ENCODE measurements around the gene PRDM16. TPM values are rescaled to one million over a fixed set of nuclear protein-coding genes. Genes with fewer than 3 reads are reported as not detected.

PRDM16 gene
- total RNA-seq, 1 experiment from 2014 or later, result 0.17 TPM

DNA sequence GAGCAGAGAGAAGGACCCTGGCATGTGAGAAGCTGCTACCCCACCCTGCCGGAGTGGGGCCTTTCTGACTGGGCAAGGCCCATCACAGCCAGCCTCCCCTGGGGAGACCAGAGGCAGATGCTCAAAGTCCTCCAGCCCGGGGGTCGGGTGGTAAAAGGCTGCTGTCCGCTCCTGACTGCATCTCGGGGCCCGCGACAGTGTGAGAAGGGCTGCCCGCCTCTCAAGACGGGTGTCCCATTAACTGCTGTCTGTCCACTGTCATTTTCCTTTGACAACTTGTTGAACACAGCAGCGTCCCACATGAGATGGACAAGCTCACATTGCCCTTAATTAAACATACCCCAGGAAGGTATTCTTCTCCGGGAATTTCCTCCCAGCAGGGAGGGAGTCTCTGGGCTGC, 294.0 kb downstream of the PRDM16 start:
- peaks cover 3% of the 10 kb centered on the region for H4K20me1 ChIP-seq (ENCODE audit: control insufficient read depth, insufficient read depth, insufficient read length)
- H2AFZ ChIP-seq (ENCODE audit: low read length), result no peak overlapping the region
- H3K23me2 ChIP-seq (ENCODE audit: insufficient read length, low read depth, low read length, poor library complexity, severe bottlenecking), result no peaks in the 10 kb centered on the region
- H3K79me1 ChIP-seq (ENCODE audit: insufficient read depth, low read depth, low read length, poor library complexity, severe bottlenecking), result no peaks in the 10 kb centered on the region
- H3K4me2 ChIP-seq (ENCODE audit: insufficient read depth, insufficient read length, low read length), result no peak overlapping the region
- H3K56ac ChIP-seq (ENCODE audit: insufficient read length, low read depth, low read length), result no peak overlapping the region
- DNase-seq, result no peak
- Mint-ChIP-seq H3K27me3 (ENCODE audit: low read depth) (peaks cover 12% of the 10 kb centered on the region), H3K9me3 (no peaks in the 10 kb centered on the region; a peak in 1 of 5 replicates), H3K36me3 (ENCODE audit: insufficient read depth in 1 of 3, low read depth in 3 of 3) (no peaks in the 10 kb centered on the region), H3K4me1 (peaks cover 2 to 14% of the 10 kb centered on the region in 2 experiments; a peak in 3 of 4 replicates), H3K27ac (no peak overlapping the region), H3K4me3 (no peak overlapping the region)
- no peaks in the 10 kb centered on the region for H3K4me1 ChIP-seq (ENCODE audit: insufficient read depth, low read length)
- H2AK5ac ChIP-seq (ENCODE audit: insufficient read length, low read length), result no peak overlapping the region
- H3K23ac ChIP-seq (ENCODE audit: insufficient read length, low read depth, low read length), result no peak overlapping the region
- no peak overlapping the region for H2BK20ac ChIP-seq (ENCODE audit: low read depth, low read length, poor library complexity, severe bottlenecking)
- H4K91ac ChIP-seq (ENCODE audit: insufficient read length, low read depth, low read length), result no peak overlapping the region
- H3K27me3 ChIP-seq (ENCODE audit: insufficient read depth, low read length), result no peaks in the 10 kb centered on the region
- no peak overlapping the region for H3K4ac ChIP-seq (ENCODE audit: low read depth, low read length)
- H4K5ac ChIP-seq (ENCODE audit: insufficient read length, low read depth, low read length), result no peak overlapping the region
- H2BK5ac ChIP-seq (ENCODE audit: insufficient read length, low read length), result no peak overlapping the region
- no CpG with 5 or more reads among the region's 11 CpGs for WGBS (ENCODE audit: extremely low coverage, insufficient read length, low lambda C conversion rate)
- H2BK120ac ChIP-seq (ENCODE audit: low read depth, low read length, poor library complexity, severe bottlenecking), result no peak overlapping the region
- no peak overlapping the region for H3T11ph ChIP-seq (ENCODE audit: low read length)
- H3K18ac ChIP-seq (ENCODE audit: insufficient read length, low read depth, low read length), result no peak overlapping the region
- H3K14ac ChIP-seq (ENCODE audit: insufficient read depth, low read length), result no peak overlapping the region
- no peaks in the 10 kb centered on the region for H3K9me3 ChIP-seq (ENCODE audit: control insufficient read depth, low read depth, low read length)
- no peak overlapping the region for H3K9ac ChIP-seq (ENCODE audit: extremely low read depth, insufficient read length, low read length)
- TF ChIP-seq, protein P1, sequence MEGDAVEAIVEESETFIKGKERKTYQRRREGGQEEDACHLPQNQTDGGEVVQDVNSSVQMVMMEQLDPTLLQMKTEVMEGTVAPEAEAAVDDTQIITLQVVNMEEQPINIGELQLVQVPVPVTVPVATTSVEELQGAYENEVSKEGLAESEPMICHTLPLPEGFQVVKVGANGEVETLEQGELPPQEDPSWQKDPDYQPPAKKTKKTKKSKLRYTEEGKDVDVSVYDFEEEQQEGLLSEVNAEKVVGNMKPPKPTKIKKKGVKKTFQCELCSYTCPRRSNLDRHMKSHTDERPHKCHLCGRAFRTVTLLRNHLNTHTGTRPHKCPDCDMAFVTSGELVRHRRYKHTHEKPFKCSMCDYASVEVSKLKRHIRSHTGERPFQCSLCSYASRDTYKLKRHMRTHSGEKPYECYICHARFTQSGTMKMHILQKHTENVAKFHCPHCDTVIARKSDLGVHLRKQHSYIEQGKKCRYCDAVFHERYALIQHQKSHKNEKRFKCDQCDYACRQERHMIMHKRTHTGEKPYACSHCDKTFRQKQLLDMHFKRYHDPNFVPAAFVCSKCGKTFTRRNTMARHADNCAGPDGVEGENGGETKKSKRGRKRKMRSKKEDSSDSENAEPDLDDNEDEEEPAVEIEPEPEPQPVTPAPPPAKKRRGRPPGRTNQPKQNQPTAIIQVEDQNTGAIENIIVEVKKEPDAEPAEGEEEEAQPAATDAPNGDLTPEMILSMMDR (conservative IDR thresholded peaks at IDR 0.05), result no peak
- no peak overlapping the region for H3K27ac ChIP-seq (ENCODE audit: insufficient read length, low read depth, low read length)
- H2BK15ac ChIP-seq (ENCODE audit: low read depth, low read length), result no peak overlapping the region
- no peak overlapping the region for H2BK12ac ChIP-seq (ENCODE audit: insufficient read length, low read depth, low read length)
- no peak overlapping the region for H4K8ac ChIP-seq (replicated peaks; ENCODE audit: insufficient read length, low read depth, low read length)
- H3K79me2 ChIP-seq (ENCODE audit: insufficient read depth, low read length), result no peaks in the 10 kb centered on the region

Data from H9 (cell line).